HUES64 (cell line): Measurements from ENCODE around the gene UBE3A.

Experiments
- H3K27ac ChIP-seq: 2 replicates; pipeline ENCODE4 v1.7.0; 2013; ENCODE audit warnings: low read depth, low read length, inconsistent platforms
- H3K27me3 ChIP-seq: 2 replicates; pipeline ENCODE4 v1.6.1; 2013; ENCODE audit warnings: mild to moderate bottlenecking, low read length; ENCODE audit not compliant: insufficient read depth
- H3K36me3 ChIP-seq: 2 replicates; pipeline ENCODE4 v1.6.1; 2013; ENCODE audit warnings: mild to moderate bottlenecking, low read length; ENCODE audit not compliant: insufficient read depth
- H3K4me1 ChIP-seq: 2 replicates; pipeline ENCODE4 v1.6.1; 2013; ENCODE audit warnings: mild to moderate bottlenecking, low read length, moderate library complexity; ENCODE audit not compliant: insufficient read depth
- H3K4me3 ChIP-seq: 2 replicates; pipeline ENCODE4 v1.5.1; 2013; ENCODE audit warnings: mild to moderate bottlenecking, low read length, moderate library complexity
- H3K9ac ChIP-seq: 2 replicates; pipeline ENCODE4 v1.6.1; 2013; ENCODE audit warnings: mild to moderate bottlenecking, low read depth, low read length
- H3K9me3 ChIP-seq: 2 replicates; pipeline ENCODE4 v1.6.1; 2013; ENCODE audit warnings: low read depth, low read length; ENCODE audit not compliant: insufficient read depth
- WGBS: fragments of 150-250, 120-280 bp; methylation state at CpG from one replicate; pipeline ENCODE4 v1.1.7; 2013; ENCODE audit warnings: missing lambda C conversion rate; 5-methylcytosine and 5-hydroxymethylcytosine counted together

UBE3A gene

GRCh38 chr15:25368850-25369249 is 70.0 kb downstream of the UBE3A start:
- Histone ChIP-seq H3K4me1 (no peaks in the 10 kb centered on the region), H3K9me3 (no peaks in the 10 kb centered on the region), H3K27ac (no peak overlapping the region), H3K9ac (no peak overlapping the region), H3K4me3 (no peak overlapping the region), H3K27me3 (no peaks in the 10 kb centered on the region), H3K36me3 (peaks cover 77% of the 10 kb centered on the region)
- WGBS = 92% methylated on average over 1 of the region's 1 CpG

DNA sequence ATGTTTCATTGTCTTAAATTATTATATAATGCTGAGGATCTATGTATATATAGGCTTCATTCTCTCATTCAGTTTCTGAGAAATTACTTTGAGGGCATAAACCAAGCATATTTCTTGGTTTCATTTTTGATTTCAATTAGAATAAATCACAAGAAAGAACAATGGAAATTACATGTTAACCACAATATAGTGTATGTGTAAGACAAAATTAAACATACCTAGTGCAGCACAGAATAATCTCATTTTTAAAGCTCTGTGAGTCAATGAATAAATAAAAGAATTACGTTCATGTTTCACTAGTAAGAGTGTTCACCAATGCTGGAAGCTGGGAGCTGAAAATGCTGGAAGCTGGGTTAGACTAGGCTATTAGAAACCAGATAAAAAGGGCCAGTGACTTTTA is 72.8 kb downstream of the UBE3A start:
- Histone ChIP-seq H3K9me3 (no peaks in the 10 kb centered on the region), H3K27me3 (no peaks in the 10 kb centered on the region), H3K9ac (no peak overlapping the region), H3K4me1 (no peaks in the 10 kb centered on the region), H3K27ac (no peak overlapping the region), H3K36me3 (peaks cover 62% of the 10 kb centered on the region), H3K4me3 (no peak overlapping the region)
- WGBS = 95% methylated on average over 1 of the region's 1 CpG

DNA sequence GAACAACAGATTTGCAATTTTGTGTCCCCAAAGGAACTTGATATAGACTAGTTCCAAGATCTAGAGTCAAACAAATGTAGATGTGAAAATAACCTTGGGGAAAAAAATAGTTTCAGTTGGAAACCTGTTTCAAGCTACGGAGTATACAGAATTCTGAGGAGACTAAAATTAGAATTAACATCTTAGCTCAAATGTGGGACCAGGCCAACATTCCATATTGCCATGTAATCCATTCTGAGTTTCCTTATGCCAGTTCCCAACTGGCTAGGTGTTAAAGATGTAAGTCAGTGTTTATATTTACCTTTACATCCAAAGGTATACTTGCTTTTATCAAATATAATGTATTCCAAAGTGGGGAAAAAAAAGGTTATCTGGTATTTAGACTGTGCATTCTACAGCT is 76.3 kb downstream of the UBE3A start:
- no peak overlapping the region for H3K27ac ChIP-seq
- WGBS = 100% methylated on average over 1 of the region's 1 CpG
- no peaks in the 10 kb centered on the region for H3K27me3 ChIP-seq
- H3K9ac ChIP-seq = no peak overlapping the region
- H3K4me1 ChIP-seq = no peaks in the 10 kb centered on the region
- H3K36me3 ChIP-seq = peaks cover 61% of the 10 kb centered on the region
- H3K4me3 ChIP-seq = no peak overlapping the region
- no peaks in the 10 kb centered on the region for H3K9me3 ChIP-seq

- Histone ChIP-seq H3K27me3 (no peaks in the 10 kb centered on the region), H3K4me1 (peaks cover 27% of the 10 kb centered on the region), H3K27ac (no peak overlapping the region), H3K9ac (no peak overlapping the region), H3K9me3 (no peaks in the 10 kb centered on the region), H3K36me3 (peaks cover 32% of the 10 kb centered on the region), H3K4me3 (no peak overlapping the region)
- WGBS = no CpG with 5 or more reads among the region's 2 CpGs
Observed at GRCh38 chr15:25347707-25348106, 91.1 kb downstream of the UBE3A start.

GRCh38 chr15:25346371-25346770 is 92.5 kb downstream of the UBE3A start:
- Histone ChIP-seq H3K27me3 (no peaks in the 10 kb centered on the region), H3K4me3 (no peak overlapping the region), H3K9ac (no peak overlapping the region), H3K4me1 (peaks cover 33% of the 10 kb centered on the region), H3K27ac (0 out of 2 replicates have a peak overlapping the region, but pooled peaks have one; percentile 15), H3K9me3 (no peaks in the 10 kb centered on the region), H3K36me3 (peaks cover 21% of the 10 kb centered on the region)
- WGBS = 100% methylated on average over 2 of the region's 3 CpGs

DNA sequence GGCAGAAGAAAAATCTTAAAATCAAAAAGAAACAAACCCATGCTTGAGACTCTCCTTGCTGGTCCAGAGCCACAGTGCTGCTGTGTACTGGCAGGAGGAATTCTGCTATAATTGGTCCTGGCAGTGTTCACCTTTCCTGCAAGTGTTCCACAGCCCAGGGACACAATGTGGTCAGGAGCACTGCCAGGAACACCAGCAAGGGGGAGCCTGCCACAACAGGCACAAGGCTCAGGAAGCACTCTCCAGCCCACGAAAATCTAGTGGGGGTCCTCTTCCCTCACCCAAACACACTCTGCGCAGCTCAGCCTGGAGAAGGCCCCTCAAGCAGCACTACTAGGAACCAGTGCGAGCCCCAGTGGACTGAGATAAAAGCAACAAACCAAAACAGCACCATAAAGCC is 92.9 kb downstream of the UBE3A start:
- Histone ChIP-seq H3K4me3 (no peak overlapping the region), H3K9ac (no peak overlapping the region), H3K4me1 (peaks cover 33% of the 10 kb centered on the region), H3K36me3 (peaks cover 19% of the 10 kb centered on the region), H3K9me3 (no peaks in the 10 kb centered on the region), H3K27me3 (no peaks in the 10 kb centered on the region), H3K27ac (0 out of 2 replicates have a peak overlapping the region, but pooled peaks have one; percentile 15)
- 70% methylated on average over 3 of the region's 3 CpGs for WGBS

GRCh38 chr15:25342629-25343028 is 96.2 kb downstream of the UBE3A start:
- Histone ChIP-seq H3K27me3 (no peaks in the 10 kb centered on the region), H3K4me1 (peaks cover 33% of the 10 kb centered on the region), H3K36me3 (peaks cover 38% of the 10 kb centered on the region), H3K9ac (no peak overlapping the region), H3K4me3 (no peak overlapping the region), H3K27ac (no peak overlapping the region), H3K9me3 (no peaks in the 10 kb centered on the region)
- WGBS = 93% methylated on average over 3 of the region's 3 CpGs

DNA sequence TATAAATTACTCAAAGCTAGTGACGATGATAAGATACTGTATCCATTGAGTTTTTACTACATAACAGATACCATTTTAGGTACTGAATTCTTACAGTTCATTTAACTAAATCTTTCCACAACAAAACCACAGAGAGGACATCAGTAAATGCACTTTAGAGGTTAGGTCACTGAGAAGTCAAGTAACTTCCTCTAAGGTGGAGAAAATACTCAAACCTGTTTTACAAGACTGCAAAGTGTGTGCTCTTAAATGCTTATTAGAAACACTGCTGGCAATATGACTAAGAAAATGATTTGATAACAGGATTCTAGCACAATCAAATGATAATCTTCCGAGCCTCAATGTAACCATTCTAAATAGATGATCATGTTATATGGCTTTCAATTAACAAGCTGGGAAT is 99.4 kb downstream of the UBE3A start:
- peaks cover 56% of the 10 kb centered on the region for H3K36me3 ChIP-seq
- no peaks in the 10 kb centered on the region for H3K27me3 ChIP-seq
- no peak overlapping the region for H3K27ac ChIP-seq
- no peak overlapping the region for H3K4me3 ChIP-seq
- peaks cover 23% of the 10 kb centered on the region for H3K4me1 ChIP-seq
- H3K9ac ChIP-seq = no peak overlapping the region
- 88% methylated on average over 2 of the region's 2 CpGs for WGBS
- H3K9me3 ChIP-seq = 0 out of 2 replicates have a peak, but pooled peaks cover 4% of the 10 kb centered on the region

DNA sequence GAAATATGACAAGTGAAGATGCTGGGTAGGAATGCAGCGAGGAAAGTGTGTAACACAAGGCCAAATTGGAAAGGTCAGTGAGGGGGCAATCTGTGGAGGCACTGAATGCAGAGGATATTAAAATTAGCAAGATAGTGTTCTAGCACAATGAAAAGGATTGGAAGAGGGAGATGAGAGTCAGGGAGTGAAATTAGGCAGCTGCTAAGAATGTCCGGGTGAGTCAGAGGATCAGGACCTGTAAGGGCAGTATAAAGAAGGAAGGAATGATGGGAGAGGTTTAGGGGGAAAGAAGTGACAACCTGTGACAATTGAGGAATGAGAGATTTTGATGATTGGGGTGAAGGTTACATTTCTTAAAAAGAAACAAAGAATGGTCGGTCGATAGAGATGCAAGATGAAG is 103.5 kb downstream of the UBE3A start:
- no peak overlapping the region for H3K4me3 ChIP-seq
- H3K4me1 ChIP-seq = no peaks in the 10 kb centered on the region
- no peak overlapping the region for H3K27ac ChIP-seq
- H3K27me3 ChIP-seq = no peaks in the 10 kb centered on the region
- 95% methylated on average over 4 of the region's 4 CpGs for WGBS
- H3K9me3 ChIP-seq = 0 out of 2 replicates have a peak, but pooled peaks cover 6% of the 10 kb centered on the region
- no peak overlapping the region for H3K9ac ChIP-seq
- H3K36me3 ChIP-seq = peaks cover 47% of the 10 kb centered on the region

- Histone ChIP-seq H3K4me1 (peaks cover 12% of the 10 kb centered on the region), H3K9ac (no peak overlapping the region), H3K4me3 (no peak overlapping the region), H3K9me3 (0 out of 2 replicates have a peak, but pooled peaks cover 6% of the 10 kb centered on the region), H3K27me3 (no peaks in the 10 kb centered on the region), H3K36me3 (peaks cover 25% of the 10 kb centered on the region), H3K27ac (no peak overlapping the region)
- 100% methylated on average over 2 of the region's 2 CpGs for WGBS
Observed at GRCh38 chr15:25333049-25333448, 105.8 kb downstream of the UBE3A start.

DNA sequence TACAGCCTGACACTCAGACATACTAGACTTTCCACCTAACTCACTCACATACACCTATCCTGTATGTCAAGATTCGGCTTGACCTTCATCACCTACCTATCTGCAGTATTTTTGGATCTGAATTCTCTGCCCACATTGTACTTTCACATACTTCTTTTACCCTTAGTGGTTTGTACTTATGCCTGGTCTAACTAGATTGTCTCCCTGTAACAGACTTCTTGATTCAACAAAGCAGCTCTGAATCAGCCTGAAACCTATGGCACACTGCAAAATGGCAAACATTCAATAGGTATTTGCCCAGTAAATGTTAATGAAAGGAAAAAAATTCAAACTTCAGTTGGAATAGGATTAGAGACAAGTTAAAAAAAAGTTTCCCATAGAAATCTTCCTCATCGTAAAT is 106.5 kb downstream of the UBE3A start:
- Histone ChIP-seq H3K4me3 (no peak overlapping the region), H3K9ac (no peak overlapping the region), H3K36me3 (peaks cover 17% of the 10 kb centered on the region), H3K27ac (no peak overlapping the region), H3K9me3 (0 out of 2 replicates have a peak, but pooled peaks cover 6% of the 10 kb centered on the region), H3K27me3 (no peaks in the 10 kb centered on the region), H3K4me1 (peaks cover 12% of the 10 kb centered on the region)
- 95% methylated on average over 1 of the region's 2 CpGs for WGBS

DNA sequence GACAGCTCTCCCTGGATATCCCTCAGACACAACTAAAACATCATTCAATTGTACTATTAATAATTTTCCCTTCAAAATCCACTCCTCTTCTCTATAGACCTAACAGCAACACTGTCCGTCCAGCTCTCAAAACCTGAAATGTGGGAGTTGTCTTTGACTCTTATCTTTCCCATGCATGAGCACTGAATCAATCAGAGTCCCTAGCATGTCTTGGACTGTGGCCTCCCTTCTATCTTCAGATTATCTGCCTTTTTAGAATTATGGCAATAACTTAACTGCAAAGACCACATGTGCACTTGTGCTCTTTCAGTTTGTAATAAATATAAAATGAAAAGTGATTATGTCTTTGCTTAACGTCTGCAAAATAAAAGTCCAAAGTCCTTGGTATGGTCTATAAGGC is 107.0 kb downstream of the UBE3A start:
- 94% methylated on average over 2 of the region's 2 CpGs for WGBS
- Histone ChIP-seq H3K27me3 (no peaks in the 10 kb centered on the region), H3K4me3 (no peak overlapping the region), H3K9me3 (0 out of 2 replicates have a peak, but pooled peaks cover 6% of the 10 kb centered on the region), H3K36me3 (peaks cover 13% of the 10 kb centered on the region), H3K9ac (no peak overlapping the region), H3K27ac (no peak overlapping the region), H3K4me1 (peaks cover 12% of the 10 kb centered on the region)
